WTC11 (cell line): Measurements from ENCODE around the gene ZMIZ2. TPM values are rescaled to one million over a fixed set of nuclear protein-coding genes. Genes with fewer than 3 reads are reported as not detected.
A peak's percentile ranks its signal among the peaks of the same experiment; 100 is the strongest.

Experiments used
- AFF4 ChIP-seq: sonication (generic); formaldehyde crosslinking; IDR thresholded peaks from 2 replicates; pipeline ENCODE4 v1.8.1; 2023; ENCODE audit warnings: mild to moderate bottlenecking, missing genetic modification reagents, borderline replicate concordance
- ATF6 ChIP-seq: sonication (generic); formaldehyde crosslinking; IDR thresholded peaks from 2 replicates; pipeline ENCODE4 v1.8.1; 2023; ENCODE audit warnings: mild to moderate bottlenecking, missing genetic modification reagents
- E2F4 ChIP-seq: sonication (generic); formaldehyde crosslinking; IDR thresholded peaks from 2 replicates; pipeline ENCODE4 v1.8.1; 2022; ENCODE audit warnings: low read depth, mild to moderate bottlenecking, moderate library complexity, missing genetic modification reagents, borderline replicate concordance
- ELF4 ChIP-seq: sonication (generic); formaldehyde crosslinking; IDR thresholded peaks from 2 replicates; pipeline ENCODE4 v1.8.1; 2022; ENCODE audit warnings: low read depth, mild to moderate bottlenecking, moderate library complexity, missing genetic modification reagents
- FOXK1 ChIP-seq: sonication (generic); formaldehyde crosslinking; IDR thresholded peaks from 2 replicates; pipeline ENCODE4 v1.8.0; 2022; ENCODE audit warnings: mild to moderate bottlenecking, moderate library complexity, missing genetic modification reagents
- FOXP4 ChIP-seq: sonication (generic); formaldehyde crosslinking; IDR thresholded peaks from 2 replicates; pipeline ENCODE4 v1.8.0; 2022; ENCODE audit warnings: mild to moderate bottlenecking, missing genetic modification reagents
- GABPB1 ChIP-seq: sonication (generic); formaldehyde crosslinking; IDR thresholded peaks from 2 replicates; pipeline ENCODE4 v1.8.1; 2023; ENCODE audit warnings: mild to moderate bottlenecking, missing genetic modification reagents
- GRHL2 ChIP-seq: fragments of 250-450 bp; sonication (Bioruptor Pico); IDR thresholded peaks from 2 replicates; pipeline ENCODE4 v1.8.0; 2022; ENCODE audit warnings: mild to moderate bottlenecking, moderate library complexity; ENCODE audit not compliant: insufficient replicate concordance, severe bottlenecking
- HMGA2 ChIP-seq: fragments of 250-450 bp; sonication (Bioruptor Pico); IDR thresholded peaks from 2 replicates; pipeline ENCODE4 v1.4.0; 2021; ENCODE audit warnings: mild to moderate bottlenecking, moderate library complexity
- HMGXB4 ChIP-seq: sonication (generic); formaldehyde crosslinking; IDR thresholded peaks from 2 replicates; pipeline ENCODE4 v1.8.1; 2023; ENCODE audit warnings: mild to moderate bottlenecking, moderate library complexity, missing genetic modification reagents
- KAT7 ChIP-seq: sonication (generic); formaldehyde crosslinking; IDR thresholded peaks from 2 replicates; pipeline ENCODE4 v1.8.1; 2023; ENCODE audit warnings: missing genetic modification reagents, mild to moderate bottlenecking, borderline replicate concordance
- MAX ChIP-seq: sonication (generic); formaldehyde crosslinking; IDR thresholded peaks from 2 replicates; pipeline ENCODE4 v1.8.0; 2022; ENCODE audit warnings: mild to moderate bottlenecking, missing genetic modification reagents
- MLX ChIP-seq: sonication (generic); formaldehyde crosslinking; IDR thresholded peaks from 2 replicates; pipeline ENCODE4 v1.8.1; 2023; ENCODE audit warnings: mild to moderate bottlenecking, missing genetic modification reagents, moderate library complexity
- MXD4 ChIP-seq: fragments of 250-450 bp; sonication (Bioruptor Pico); IDR thresholded peaks from 2 replicates; pipeline ENCODE4 v1.8.0; 2021; ENCODE audit warnings: mild to moderate bottlenecking, moderate library complexity, borderline replicate concordance
- NR1H2 ChIP-seq: sonication (generic); formaldehyde crosslinking; IDR thresholded peaks from 2 replicates; pipeline ENCODE4 v1.9.0; 2021; ENCODE audit warnings: mild to moderate bottlenecking, moderate library complexity, missing genetic modification reagents
- RELA ChIP-seq: sonication (generic); formaldehyde crosslinking; IDR thresholded peaks from 2 replicates; pipeline ENCODE4 v1.8.1; 2022; ENCODE audit warnings: missing genetic modification reagents, mild to moderate bottlenecking, borderline replicate concordance
- RORB ChIP-seq: fragments of 250-450 bp; sonication (Bioruptor Pico); IDR thresholded peaks from 2 replicates; pipeline ENCODE4 v1.9.0; 2021; ENCODE audit warnings: mild to moderate bottlenecking
- SMAD3 ChIP-seq: sonication (generic); formaldehyde crosslinking; IDR thresholded peaks from 2 replicates; pipeline ENCODE4 v1.8.0; 2022; ENCODE audit warnings: missing genetic modification reagents, mild to moderate bottlenecking, borderline replicate concordance
- SMAD4 ChIP-seq: sonication (generic); formaldehyde crosslinking; IDR thresholded peaks from 2 replicates; pipeline ENCODE4 v1.8.0; 2022; ENCODE audit warnings: mild to moderate bottlenecking, missing genetic modification reagents
- TCF7 ChIP-seq: sonication (generic); formaldehyde crosslinking; IDR thresholded peaks from 2 replicates; pipeline ENCODE4 v1.8.0; 2022; ENCODE audit warnings: mild to moderate bottlenecking, low read depth, missing genetic modification reagents, moderate library complexity
- TP53 ChIP-seq: sonication (generic); formaldehyde crosslinking; IDR thresholded peaks from 2 replicates; pipeline ENCODE4 v1.8.1; 2023; ENCODE audit warnings: mild to moderate bottlenecking, missing genetic modification reagents
- USF2 ChIP-seq: sonication (generic); formaldehyde crosslinking; IDR thresholded peaks from 2 replicates; pipeline ENCODE4 v1.8.1; 2023; ENCODE audit warnings: mild to moderate bottlenecking, missing genetic modification reagents, moderate library complexity
- ZBTB43 ChIP-seq: sonication (generic); formaldehyde crosslinking; IDR thresholded peaks from 2 replicates; pipeline ENCODE4 v1.8.1; 2023; ENCODE audit warnings: mild to moderate bottlenecking, missing genetic modification reagents
- ZNF232 ChIP-seq: sonication (generic); formaldehyde crosslinking; IDR thresholded peaks from 2 replicates; pipeline ENCODE4 v1.8.0; 2022; ENCODE audit warnings: mild to moderate bottlenecking, missing genetic modification reagents
- total RNA-seq: library from RNA; stranded (reverse); gene quantifications from 3 replicates; pipeline ENCODE4 v1.2.3, GENCODE V29; 2021

ZMIZ2 gene
- total RNA-seq, 1 experiment from 2014 or later, result 102 TPM

- no peak; the same call in 1 of the 2 replicates for TF ChIP-seq FOXP4 (CRISPR knock-in tag)
- no peak; the same call in 1 of the 2 replicates for TF ChIP-seq ZBTB43 (CRISPR knock-in tag)
- TF ChIP-seq HMGXB4 (CRISPR knock-in tag), result peak; percentile 85; the same call in 1 of the 2 replicates
- peak; percentile 73 for TF ChIP-seq MAX (CRISPR knock-in tag)
- TF ChIP-seq RELA (CRISPR knock-in tag), result peak; percentile 90
- TF ChIP-seq SMAD3, result peak; percentile 22
- no peak for TF ChIP-seq ZNF232
- TF ChIP-seq GABPB1 (CRISPR knock-in tag), result peak; percentile 39
- no peak for TF ChIP-seq MXD4
- TF ChIP-seq TCF7 (CRISPR knock-in tag), result no peak
- no peak; the same call in 1 of the 2 replicates for TF ChIP-seq TP53
- TF ChIP-seq FOXK1 (CRISPR knock-in tag), result peak; percentile 60; the same call in 1 of the 2 replicates
- no peak for TF ChIP-seq RORB (CRISPR knock-in tag)
- TF ChIP-seq SMAD4 (CRISPR knock-in tag), result peak; percentile 1; the same call in 1 of the 2 replicates
- TF ChIP-seq HMGA2, result no peak
- 0 out of 2 replicates have a peak, but pooled peaks have one; percentile 52 for TF ChIP-seq AFF4
- no peak for TF ChIP-seq NR1H2 (CRISPR knock-in tag)
- TF ChIP-seq E2F4 (CRISPR knock-in tag), result no peak
- peak; percentile 38 for TF ChIP-seq USF2 (CRISPR knock-in tag)
- no peak for TF ChIP-seq GRHL2
- TF ChIP-seq ATF6 (CRISPR knock-in tag), result no peak
- TF ChIP-seq MLX (CRISPR knock-in tag), result no peak
- no peak for TF ChIP-seq KAT7 (CRISPR knock-in tag)
- TF ChIP-seq ELF4 (CRISPR knock-in tag), result peak; percentile 57
Measured at GRCh38 chr7:44796504-44797328, 48.1 kb downstream of the ZMIZ2 start, which contains the start of gene PPIA (continued).
